ENCODE data around the gene IL17RD.

DNA sequence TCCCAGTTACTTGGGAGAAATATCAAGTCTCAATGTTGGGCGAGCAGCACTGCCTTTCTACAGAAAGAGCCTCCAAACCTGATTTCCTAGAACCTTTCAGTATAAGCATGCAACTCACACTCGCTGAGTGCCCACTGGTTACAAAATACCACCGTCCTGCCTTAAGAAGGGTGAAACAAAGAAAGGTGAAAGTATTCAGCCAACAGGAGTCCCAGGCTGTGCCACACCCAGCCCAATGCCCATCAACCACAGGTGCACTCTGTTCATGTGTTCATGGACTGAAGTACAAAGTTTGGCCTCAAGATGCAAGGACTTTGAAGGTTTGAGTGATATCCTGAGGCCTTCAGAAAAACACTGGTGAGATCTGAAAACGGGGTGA, 34.0 kb downstream of the IL17RD start:
- TF ChIP-seq, protein P1, sequence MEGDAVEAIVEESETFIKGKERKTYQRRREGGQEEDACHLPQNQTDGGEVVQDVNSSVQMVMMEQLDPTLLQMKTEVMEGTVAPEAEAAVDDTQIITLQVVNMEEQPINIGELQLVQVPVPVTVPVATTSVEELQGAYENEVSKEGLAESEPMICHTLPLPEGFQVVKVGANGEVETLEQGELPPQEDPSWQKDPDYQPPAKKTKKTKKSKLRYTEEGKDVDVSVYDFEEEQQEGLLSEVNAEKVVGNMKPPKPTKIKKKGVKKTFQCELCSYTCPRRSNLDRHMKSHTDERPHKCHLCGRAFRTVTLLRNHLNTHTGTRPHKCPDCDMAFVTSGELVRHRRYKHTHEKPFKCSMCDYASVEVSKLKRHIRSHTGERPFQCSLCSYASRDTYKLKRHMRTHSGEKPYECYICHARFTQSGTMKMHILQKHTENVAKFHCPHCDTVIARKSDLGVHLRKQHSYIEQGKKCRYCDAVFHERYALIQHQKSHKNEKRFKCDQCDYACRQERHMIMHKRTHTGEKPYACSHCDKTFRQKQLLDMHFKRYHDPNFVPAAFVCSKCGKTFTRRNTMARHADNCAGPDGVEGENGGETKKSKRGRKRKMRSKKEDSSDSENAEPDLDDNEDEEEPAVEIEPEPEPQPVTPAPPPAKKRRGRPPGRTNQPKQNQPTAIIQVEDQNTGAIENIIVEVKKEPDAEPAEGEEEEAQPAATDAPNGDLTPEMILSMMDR (IDR thresholded peaks at IDR 0.05) = no peak
- TF ChIP-seq, protein P2, sequence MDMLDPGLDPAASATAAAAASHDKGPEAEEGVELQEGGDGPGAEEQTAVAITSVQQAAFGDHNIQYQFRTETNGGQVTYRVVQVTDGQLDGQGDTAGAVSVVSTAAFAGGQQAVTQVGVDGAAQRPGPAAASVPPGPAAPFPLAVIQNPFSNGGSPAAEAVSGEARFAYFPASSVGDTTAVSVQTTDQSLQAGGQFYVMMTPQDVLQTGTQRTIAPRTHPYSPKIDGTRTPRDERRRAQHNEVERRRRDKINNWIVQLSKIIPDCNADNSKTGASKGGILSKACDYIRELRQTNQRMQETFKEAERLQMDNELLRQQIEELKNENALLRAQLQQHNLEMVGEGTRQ (IDR thresholded peaks at IDR 0.05) = no peak
- TF ChIP-seq EP300 (IDR thresholded peaks at IDR 0.05) (no peak), SMC3 (IDR thresholded peaks at IDR 0.05) (no peak), MAFK (IDR thresholded peaks at IDR 0.05; ENCODE audit: partially characterized antibody) (no peak), POLR2A (IDR thresholded peaks at IDR 0.05; ENCODE audit: low read length) (no peak), MAZ (IDR thresholded peaks at IDR 0.05; ENCODE audit: borderline replicate concordance, low read depth, low read length) (no peak), CBX8 (IDR thresholded peaks at IDR 0.05) (no peak)
- TF ChIP-seq, protein P3, sequence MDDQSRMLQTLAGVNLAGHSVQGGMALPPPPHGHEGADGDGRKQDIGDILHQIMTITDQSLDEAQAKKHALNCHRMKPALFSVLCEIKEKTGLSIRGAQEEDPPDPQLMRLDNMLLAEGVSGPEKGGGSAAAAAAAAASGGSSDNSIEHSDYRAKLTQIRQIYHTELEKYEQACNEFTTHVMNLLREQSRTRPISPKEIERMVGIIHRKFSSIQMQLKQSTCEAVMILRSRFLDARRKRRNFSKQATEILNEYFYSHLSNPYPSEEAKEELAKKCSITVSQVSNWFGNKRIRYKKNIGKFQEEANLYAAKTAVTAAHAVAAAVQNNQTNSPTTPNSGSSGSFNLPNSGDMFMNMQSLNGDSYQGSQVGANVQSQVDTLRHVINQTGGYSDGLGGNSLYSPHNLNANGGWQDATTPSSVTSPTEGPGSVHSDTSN (IDR thresholded peaks at IDR 0.05) = no peak
